ENCODE data around the gene TTLL9.
A peak's percentile ranks its signal among the peaks of the same experiment; 100 is the strongest.

Gene TTLL9

DNA sequence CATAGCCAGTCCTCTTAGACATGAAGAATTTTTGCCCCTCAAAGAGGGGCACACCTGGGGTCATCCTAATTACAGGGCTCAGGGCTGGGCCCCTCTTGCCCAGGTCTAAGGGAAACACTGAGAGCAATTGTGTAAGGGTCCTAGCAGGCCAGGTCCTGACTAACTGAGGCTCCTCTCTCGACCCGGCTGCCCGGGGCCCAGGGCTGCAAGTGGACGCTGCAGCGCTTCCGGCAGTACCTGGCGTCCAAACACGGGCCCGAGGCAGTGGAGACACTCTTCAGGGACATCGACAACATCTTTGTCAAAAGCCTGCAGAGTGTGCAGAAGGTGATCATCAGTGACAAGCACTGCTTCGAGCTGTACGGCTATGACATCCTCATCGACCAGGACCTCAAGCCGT, 64.1 kb downstream of the TTLL9 start:
- Histone ChIP-seq H3K9ac (no peak overlapping the region), H3K4me3 (ENCODE audit: low read depth, low read length) (no peak overlapping the region), H3K9me3 (ENCODE audit: control insufficient read depth, low read length) (no peaks in the 10 kb centered on the region), H3K27me3 (ENCODE audit: control insufficient read depth, insufficient read depth, low read length) (no peaks in the 10 kb centered on the region), H3K27ac (no peak overlapping the region), H3K4me1 (peaks cover 38% of the 10 kb centered on the region), H3K4me2 (ENCODE audit: low read length) (no peak overlapping the region), H2AFZ (no peak overlapping the region), H3K36me3 (ENCODE audit: control insufficient read depth, insufficient read depth, low read length) (no peaks in the 10 kb centered on the region), H3K79me2 (no peaks in the 10 kb centered on the region)
- TF ChIP-seq, protein P1, sequence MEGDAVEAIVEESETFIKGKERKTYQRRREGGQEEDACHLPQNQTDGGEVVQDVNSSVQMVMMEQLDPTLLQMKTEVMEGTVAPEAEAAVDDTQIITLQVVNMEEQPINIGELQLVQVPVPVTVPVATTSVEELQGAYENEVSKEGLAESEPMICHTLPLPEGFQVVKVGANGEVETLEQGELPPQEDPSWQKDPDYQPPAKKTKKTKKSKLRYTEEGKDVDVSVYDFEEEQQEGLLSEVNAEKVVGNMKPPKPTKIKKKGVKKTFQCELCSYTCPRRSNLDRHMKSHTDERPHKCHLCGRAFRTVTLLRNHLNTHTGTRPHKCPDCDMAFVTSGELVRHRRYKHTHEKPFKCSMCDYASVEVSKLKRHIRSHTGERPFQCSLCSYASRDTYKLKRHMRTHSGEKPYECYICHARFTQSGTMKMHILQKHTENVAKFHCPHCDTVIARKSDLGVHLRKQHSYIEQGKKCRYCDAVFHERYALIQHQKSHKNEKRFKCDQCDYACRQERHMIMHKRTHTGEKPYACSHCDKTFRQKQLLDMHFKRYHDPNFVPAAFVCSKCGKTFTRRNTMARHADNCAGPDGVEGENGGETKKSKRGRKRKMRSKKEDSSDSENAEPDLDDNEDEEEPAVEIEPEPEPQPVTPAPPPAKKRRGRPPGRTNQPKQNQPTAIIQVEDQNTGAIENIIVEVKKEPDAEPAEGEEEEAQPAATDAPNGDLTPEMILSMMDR (IDR thresholded peaks at IDR 0.05) = no peak

- Histone ChIP-seq H2AFZ (peak overlapping the region; percentile 39), H3K4me3 (ENCODE audit: low read depth, low read length) (no peak overlapping the region), H3K27me3 (ENCODE audit: control insufficient read depth, insufficient read depth, low read length) (no peaks in the 10 kb centered on the region), H3K36me3 (ENCODE audit: control insufficient read depth, insufficient read depth, low read length) (no peaks in the 10 kb centered on the region), H3K27ac (peak overlapping the region; percentile 37), H3K4me2 (ENCODE audit: low read length) (no peak overlapping the region), H3K9me3 (ENCODE audit: control insufficient read depth, low read length) (no peaks in the 10 kb centered on the region), H3K79me2 (no peaks in the 10 kb centered on the region), H3K9ac (no peak overlapping the region), H3K4me1 (peaks cover 42% of the 10 kb centered on the region)
- TF ChIP-seq, protein P1 (IDR thresholded peaks at IDR 0.05) = peak; percentile 30
These were observed 64.7 kb downstream of the TTLL9 start for GRCh38 chr20:31934968-31935764.

GRCh38 chr20:31936420-31936819, 66.0 kb downstream of the TTLL9 start:
- Histone ChIP-seq H3K27ac (peak overlapping the region; percentile 59), H3K4me3 (ENCODE audit: low read depth, low read length) (no peak overlapping the region), H3K79me2 (no peaks in the 10 kb centered on the region), H3K9ac (no peak overlapping the region), H3K27me3 (ENCODE audit: control insufficient read depth, insufficient read depth, low read length) (no peaks in the 10 kb centered on the region), H3K9me3 (ENCODE audit: control insufficient read depth, low read length) (no peaks in the 10 kb centered on the region), H3K4me2 (ENCODE audit: low read length) (no peak overlapping the region), H3K36me3 (ENCODE audit: control insufficient read depth, insufficient read depth, low read length) (no peaks in the 10 kb centered on the region), H3K4me1 (peaks cover 49% of the 10 kb centered on the region), H2AFZ (peak overlapping the region; percentile 19)
- TF ChIP-seq, protein P1 (IDR thresholded peaks at IDR 0.05) = peak; percentile 14

DNA sequence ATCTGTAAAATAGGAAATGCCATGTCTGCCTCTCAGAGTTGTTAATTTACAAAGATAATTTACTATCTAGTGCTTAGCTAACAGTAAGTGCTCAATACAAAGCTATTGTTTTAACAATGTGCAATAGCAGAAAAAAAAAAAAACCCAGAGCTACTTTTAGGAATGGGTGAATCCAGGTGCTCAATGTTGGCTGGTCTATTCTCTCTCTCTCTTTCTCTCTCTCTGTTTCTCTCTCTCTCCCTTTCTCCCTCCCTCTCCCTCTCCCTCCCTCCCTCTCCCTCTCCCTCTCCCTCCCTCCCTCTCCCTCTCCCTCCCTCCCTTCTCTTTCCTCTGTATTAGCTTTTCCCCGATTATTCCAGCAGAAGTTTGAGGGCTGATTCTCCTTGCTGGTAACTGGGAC, 67.4 kb downstream of the TTLL9 start:
- TF ChIP-seq, protein P1 (IDR thresholded peaks at IDR 0.05) = no peak
- Histone ChIP-seq H3K9ac (no peak overlapping the region), H3K79me2 (no peaks in the 10 kb centered on the region), H3K4me2 (ENCODE audit: low read length) (no peak overlapping the region), H2AFZ (no peak overlapping the region), H3K27me3 (ENCODE audit: control insufficient read depth, insufficient read depth, low read length) (no peaks in the 10 kb centered on the region), H3K4me1 (peaks cover 63% of the 10 kb centered on the region), H3K9me3 (ENCODE audit: control insufficient read depth, low read length) (no peaks in the 10 kb centered on the region), H3K4me3 (ENCODE audit: low read depth, low read length) (no peak overlapping the region), H3K36me3 (ENCODE audit: control insufficient read depth, insufficient read depth, low read length) (no peaks in the 10 kb centered on the region), H3K27ac (peak overlapping the region; percentile 100)

DNA sequence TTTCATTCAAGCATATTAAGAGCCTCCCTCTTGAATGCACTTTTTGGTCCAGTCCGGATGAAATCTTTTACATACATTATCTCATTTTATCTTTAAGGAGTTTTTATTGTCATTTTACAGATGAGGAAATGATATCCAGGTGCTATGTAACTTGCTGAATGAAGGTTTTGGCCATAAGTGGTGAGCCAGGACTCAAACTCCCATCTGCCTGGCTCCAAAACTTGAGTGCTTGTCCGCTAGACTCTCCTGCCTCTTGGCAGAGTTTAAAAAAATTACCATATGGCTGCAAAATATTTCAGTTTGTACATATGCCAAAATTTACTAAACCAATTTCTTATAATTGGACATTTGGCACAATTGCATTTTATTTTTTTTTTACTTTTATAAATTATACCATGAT, 69.2 kb downstream of the TTLL9 start:
- H3K79me2 ChIP-seq = no peaks in the 10 kb centered on the region
- peak overlapping the region; percentile 100 for H3K27ac ChIP-seq
- H3K4me1 ChIP-seq = peaks cover 78% of the 10 kb centered on the region
- H2AFZ ChIP-seq = no peak overlapping the region
- H3K36me3 ChIP-seq (ENCODE audit: control insufficient read depth, insufficient read depth, low read length) = no peaks in the 10 kb centered on the region
- no peaks in the 10 kb centered on the region for H3K27me3 ChIP-seq (ENCODE audit: control insufficient read depth, insufficient read depth, low read length)
- H3K9me3 ChIP-seq (ENCODE audit: control insufficient read depth, low read length) = no peaks in the 10 kb centered on the region
- H3K9ac ChIP-seq = no peak overlapping the region
- TF ChIP-seq, protein P1 (IDR thresholded peaks at IDR 0.05) = no peak
- H3K4me3 ChIP-seq (ENCODE audit: low read depth, low read length) = no peak overlapping the region
- no peak overlapping the region for H3K4me2 ChIP-seq (ENCODE audit: low read length)
